GM12874 (cell line): ENCODE results near the gene CSTF1.

Experiments used
- TF ChIP-seq, protein P1 (sequence below): IDR thresholded peaks from 2 replicates; pipeline ENCODE4 v1.5.1; 2011; ENCODE audit warnings: low read depth, mild to moderate bottlenecking, control low read depth, low read length, moderate library complexity; ENCODE audit not compliant: insufficient read depth

Gene CSTF1

DNA sequence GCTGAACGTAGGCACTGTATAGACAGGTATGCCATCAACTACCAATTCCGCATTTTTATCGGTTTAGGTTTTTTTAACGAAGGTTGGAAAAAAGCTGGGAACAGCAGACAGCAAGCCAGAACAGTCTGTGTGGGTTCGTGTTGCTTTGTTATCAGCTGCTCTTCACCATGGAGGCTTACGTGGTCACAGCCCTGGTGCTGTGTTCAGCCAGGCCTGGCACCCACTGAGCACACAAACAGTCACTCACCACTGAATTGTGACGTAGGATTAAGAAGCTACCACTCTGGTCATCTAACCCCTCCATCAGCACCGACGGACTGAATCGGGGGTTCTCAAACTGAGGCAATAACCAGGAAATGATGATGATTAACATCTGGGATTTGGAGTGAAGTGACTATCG is 20.5 kb upstream of the CSTF1 start:
- TF ChIP-seq, protein P1, sequence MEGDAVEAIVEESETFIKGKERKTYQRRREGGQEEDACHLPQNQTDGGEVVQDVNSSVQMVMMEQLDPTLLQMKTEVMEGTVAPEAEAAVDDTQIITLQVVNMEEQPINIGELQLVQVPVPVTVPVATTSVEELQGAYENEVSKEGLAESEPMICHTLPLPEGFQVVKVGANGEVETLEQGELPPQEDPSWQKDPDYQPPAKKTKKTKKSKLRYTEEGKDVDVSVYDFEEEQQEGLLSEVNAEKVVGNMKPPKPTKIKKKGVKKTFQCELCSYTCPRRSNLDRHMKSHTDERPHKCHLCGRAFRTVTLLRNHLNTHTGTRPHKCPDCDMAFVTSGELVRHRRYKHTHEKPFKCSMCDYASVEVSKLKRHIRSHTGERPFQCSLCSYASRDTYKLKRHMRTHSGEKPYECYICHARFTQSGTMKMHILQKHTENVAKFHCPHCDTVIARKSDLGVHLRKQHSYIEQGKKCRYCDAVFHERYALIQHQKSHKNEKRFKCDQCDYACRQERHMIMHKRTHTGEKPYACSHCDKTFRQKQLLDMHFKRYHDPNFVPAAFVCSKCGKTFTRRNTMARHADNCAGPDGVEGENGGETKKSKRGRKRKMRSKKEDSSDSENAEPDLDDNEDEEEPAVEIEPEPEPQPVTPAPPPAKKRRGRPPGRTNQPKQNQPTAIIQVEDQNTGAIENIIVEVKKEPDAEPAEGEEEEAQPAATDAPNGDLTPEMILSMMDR, result no peak

DNA sequence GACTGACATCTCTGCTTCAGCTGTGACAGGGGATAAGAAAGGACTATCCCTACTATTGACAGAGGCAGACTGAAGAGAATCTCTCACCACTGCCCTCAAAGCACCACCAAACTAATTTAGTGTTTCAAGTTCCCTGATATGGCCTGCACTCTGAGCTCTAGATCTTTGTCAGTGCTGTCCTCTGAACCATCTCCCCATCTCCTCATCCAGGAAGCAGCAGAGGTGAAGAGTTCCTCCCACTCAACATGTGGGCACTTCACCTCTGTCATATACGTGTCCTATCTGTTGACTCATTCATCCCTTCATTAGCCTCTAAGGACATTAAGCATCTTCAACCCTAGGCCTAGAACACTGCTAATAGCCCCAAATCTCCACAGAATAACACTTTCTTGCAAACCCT is 19.6 kb upstream of the CSTF1 start:
- TF ChIP-seq, protein P1, result no peak

DNA sequence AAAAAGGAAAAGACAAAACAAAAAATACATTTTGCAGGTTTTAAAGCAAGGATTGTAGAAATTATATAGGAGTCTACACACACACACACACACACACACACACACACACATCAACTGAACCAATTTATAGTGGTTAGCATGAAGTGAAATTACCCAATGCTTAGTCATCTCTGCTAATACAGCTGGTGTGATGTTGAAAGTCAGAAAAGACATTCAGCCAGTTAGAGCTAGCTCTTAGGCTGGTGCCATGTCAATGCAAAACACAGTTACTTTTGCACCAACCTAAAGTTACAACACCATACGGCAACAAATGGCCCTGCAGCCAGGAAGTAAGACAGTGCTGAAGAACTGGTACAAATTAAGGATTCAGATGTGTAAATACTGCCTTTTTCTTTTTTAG is 18.5 kb upstream of the CSTF1 start:
- TF ChIP-seq, protein P1, result no peak

DNA sequence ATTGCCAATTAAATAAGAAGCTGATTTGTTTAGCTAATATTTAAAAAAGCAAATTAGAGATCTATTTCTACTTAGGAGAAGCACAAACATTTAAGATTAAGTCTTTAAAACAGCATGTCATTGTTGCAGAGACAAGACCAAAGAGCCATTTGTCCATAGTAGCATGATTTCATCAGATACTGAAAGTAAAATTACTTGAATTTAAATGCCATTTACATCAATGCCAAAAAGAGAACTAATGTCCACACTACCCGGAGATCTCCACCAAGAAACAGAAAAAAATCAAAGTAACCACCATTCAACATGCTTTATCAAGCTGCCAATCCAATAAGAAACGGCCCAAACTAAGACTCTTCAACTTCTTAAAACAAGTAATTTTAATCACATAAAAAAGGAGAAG is 16.1 kb upstream of the CSTF1 start:
- TF ChIP-seq, protein P1, result no peak

DNA sequence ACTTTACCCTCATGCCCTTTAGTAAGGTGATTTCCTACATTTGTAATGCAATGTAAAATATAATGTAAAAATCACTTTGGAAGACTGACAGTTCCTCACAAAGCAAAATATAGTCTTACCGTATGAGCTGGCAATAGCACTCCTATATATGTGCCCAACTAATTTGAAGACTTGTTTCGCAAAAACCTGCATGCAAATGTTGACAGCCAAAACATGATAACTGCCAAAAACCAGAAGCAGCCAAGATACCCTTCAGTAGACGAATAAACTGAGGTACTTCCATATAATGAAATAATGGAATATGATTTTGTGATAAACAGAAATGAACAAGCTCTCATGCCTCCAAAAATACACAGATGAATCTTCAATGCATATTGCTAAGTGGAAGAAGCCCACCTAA is 14.1 kb upstream of the CSTF1 start:
- TF ChIP-seq, protein P1, result no peak

DNA sequence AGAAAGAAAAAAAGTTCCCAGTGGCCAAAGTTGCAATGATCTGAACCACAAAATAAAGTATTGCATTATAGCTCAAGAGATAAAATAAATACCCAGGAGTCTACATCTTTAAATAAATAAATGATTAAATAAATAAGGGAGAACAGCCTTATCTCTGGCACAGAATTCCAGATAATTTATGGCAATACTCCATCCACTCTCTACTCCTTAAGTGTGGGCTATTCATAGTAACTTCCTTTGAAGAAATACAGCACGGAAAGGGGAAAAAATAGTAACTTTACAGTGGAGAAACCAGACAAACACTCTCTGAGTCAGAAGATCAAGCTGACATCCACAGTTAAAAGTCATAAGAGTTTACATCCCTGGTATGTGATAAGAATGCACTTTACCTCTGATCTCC is 12.1 kb upstream of the CSTF1 start:
- TF ChIP-seq, protein P1, result no peak

DNA sequence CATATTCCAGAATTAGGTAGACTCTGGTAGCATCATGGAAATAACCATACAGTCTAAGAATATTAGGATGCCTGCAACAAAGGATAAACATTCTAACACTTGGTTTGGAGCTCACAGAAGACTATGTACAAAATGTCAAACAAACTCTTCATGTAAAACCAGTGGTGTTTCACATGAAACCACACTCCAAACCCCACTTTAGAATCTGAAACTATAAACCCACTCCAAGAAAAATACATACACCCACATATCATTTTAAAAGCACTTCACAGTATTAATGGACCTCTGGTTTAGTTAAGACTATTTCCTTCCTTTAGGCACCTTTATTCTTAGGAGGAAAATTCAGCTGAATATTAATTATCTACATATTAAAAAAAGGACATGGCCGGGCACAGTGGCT is 10.9 kb upstream of the CSTF1 start:
- TF ChIP-seq, protein P1, result no peak

DNA sequence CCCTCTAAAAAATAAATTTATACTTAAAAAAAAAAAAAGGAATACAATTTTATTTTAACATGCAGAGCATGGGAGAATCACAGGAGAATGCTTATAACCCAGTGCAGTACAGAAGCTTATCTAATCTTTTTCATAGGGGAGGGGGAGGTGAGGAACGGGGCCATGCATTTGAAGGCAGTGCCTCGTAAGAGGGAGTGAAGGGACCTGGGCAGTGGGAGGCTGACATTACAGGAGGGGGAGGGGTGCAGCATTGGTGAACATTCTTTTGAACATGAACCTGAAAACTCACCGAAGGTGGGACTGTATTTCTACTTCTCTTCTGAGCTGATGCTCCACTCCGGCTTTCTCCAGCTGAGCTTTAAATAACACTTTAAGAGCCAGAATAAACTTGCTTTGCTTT is 9.7 kb upstream of the CSTF1 start:
- TF ChIP-seq, protein P1, result no peak
